PC-3 (cell line): ENCODE results near the gene PIP5K1C.

Experiments
- CTCF ChIP-seq: fragments of 300-600 bp; sonication (generic); conservative IDR thresholded peaks from 2 replicates; pipeline ENCODE4 v1.5.1; 2017; ENCODE audit warnings: antibody characterized with exemption, low read depth, mild to moderate bottlenecking, low read length
- EZH2 ChIP-seq: fragments of 300-600 bp; sonication (generic); IDR thresholded peaks from one replicate; pipeline ENCODE4 v1.6.1; 2017; ENCODE audit warnings: antibody characterized with exemption, mild to moderate bottlenecking, low read length; ENCODE audit not compliant: unreplicated experiment
- EZH2phosphoT487 ChIP-seq: fragments of 300-600 bp; sonication (generic); IDR thresholded peaks from 2 replicates; pipeline ENCODE4 v1.6.1; 2018; ENCODE audit warnings: mild to moderate bottlenecking, antibody characterized with exemption, low read length, borderline replicate concordance

GRCh38 chr19:3734310-3734600 is 34.0 kb upstream of the PIP5K1C start:
- TF ChIP-seq CTCF (no peak), EZH2phosphoT487 (no peak), EZH2 (no peak)
